HepG2 (cell line): ENCODE measurements around the gene COPE. TPM values are rescaled to one million over a fixed set of nuclear protein-coding genes. Genes with fewer than 3 reads are reported as not detected.

Experiments
- ARNTL ChIP-seq: sonication (generic); formaldehyde crosslinking; IDR thresholded peaks from 2 replicates; pipeline ENCODE4 v1.4.0; 2020; ENCODE audit warnings: mild to moderate bottlenecking, missing genetic modification reagents
- CENPT ChIP-seq: sonication (generic); formaldehyde crosslinking; IDR thresholded peaks from 2 replicates; pipeline ENCODE4 v1.8.0; 2022; ENCODE audit warnings: low read depth, mild to moderate bottlenecking, moderate library complexity, missing genetic modification reagents
- DRAP1 ChIP-seq: IDR thresholded peaks from 2 replicates; pipeline ENCODE4 v1.6.1; 2016; ENCODE audit warnings: missing genetic modification reagents, missing compliant biosample characterization
- FOXC1 ChIP-seq: sonication (generic); formaldehyde crosslinking; IDR thresholded peaks from 2 replicates; pipeline ENCODE4 v1.8.0; 2022; ENCODE audit warnings: mild to moderate bottlenecking, missing genetic modification reagents, borderline replicate concordance
- GLI4 ChIP-seq: sonication (generic); formaldehyde crosslinking; IDR thresholded peaks from 2 replicates; pipeline ENCODE4 v1.5.1; 2020; ENCODE audit warnings: missing genetic modification reagents, mild to moderate bottlenecking, moderate library complexity, borderline replicate concordance
- GTF2F1 ChIP-seq: fragments of 150-350 bp; IDR thresholded peaks from 2 replicates; pipeline ENCODE4 v1.6.1; 2014; ENCODE audit warnings: low read length
- HNRNPLL ChIP-seq: fragments of 200-400 bp; formaldehyde crosslinking; IDR thresholded peaks from 2 replicates; pipeline ENCODE4 v1.6.1; 2017; ENCODE audit warnings: mild to moderate bottlenecking, low read depth, low read length; ENCODE audit not compliant: poor library complexity, severe bottlenecking
- KDM2A ChIP-seq: sonication (generic); formaldehyde crosslinking; IDR thresholded peaks from 2 replicates; pipeline ENCODE4 v1.4.0; 2020; ENCODE audit warnings: low read depth, missing genetic modification reagents, borderline replicate concordance
- MAFK ChIP-seq, 2 experiments: IDR thresholded peaks in 1 of 2; conservative IDR thresholded peaks in 1 of 2; 2 replicates each; pipeline ENCODE4 v1.6.1; 2011; ENCODE audit warnings: improper control_type of control experiment in 2 of 2, low read length in 2 of 2
- MBNL3 ChIP-seq: fragments of 250-450 bp; sonication (Bioruptor Pico); conservative IDR thresholded peaks from 2 replicates; pipeline ENCODE4 v1.8.0; 2022; ENCODE audit warnings: mild to moderate bottlenecking, inconsistent platforms
- MTF2 ChIP-seq: sonication (generic); formaldehyde crosslinking; IDR thresholded peaks from 2 replicates; pipeline ENCODE4 v1.5.0; 2020; ENCODE audit warnings: missing genetic modification reagents, borderline replicate concordance
- NR2F6 ChIP-seq, 2 experiments: IDR thresholded peaks; 2 replicates each; pipeline ENCODE4 v1.6.1; 2016; ENCODE audit warnings: antibody characterized with exemption in 1 of 2, mild to moderate bottlenecking in 1 of 2
- POLR2A ChIP-seq, 2 experiments: IDR thresholded peaks; 2 replicates each; pipeline ENCODE4 v1.6.1; 2011; ENCODE audit warnings: low read depth in 2 of 2, low read length in 2 of 2, mild to moderate bottlenecking in 1 of 2, moderate library complexity in 1 of 2; ENCODE audit not compliant: insufficient read depth in 1 of 2
- SMAD1 ChIP-seq: sonication (generic); formaldehyde crosslinking; IDR thresholded peaks from 2 replicates; pipeline ENCODE4 v1.4.0; 2020; ENCODE audit warnings: missing genetic modification reagents, low read depth, mild to moderate bottlenecking, borderline replicate concordance
- ZBTB20 ChIP-seq: sonication (generic); formaldehyde crosslinking; IDR thresholded peaks from 2 replicates; pipeline ENCODE4 v1.8.1; 2023; ENCODE audit warnings: missing genetic modification reagents, low read depth, mild to moderate bottlenecking, borderline replicate concordance
- ZMYM2 ChIP-seq: sonication (generic); formaldehyde crosslinking; IDR thresholded peaks from 2 replicates; pipeline ENCODE4 v1.8.0; 2022; ENCODE audit warnings: mild to moderate bottlenecking, missing genetic modification reagents
- ZNF17 ChIP-seq: sonication (generic); formaldehyde crosslinking; IDR thresholded peaks from 2 replicates; pipeline ENCODE4 v1.5.0; 2020; ENCODE audit warnings: mild to moderate bottlenecking, missing genetic modification reagents
- ZNF280B ChIP-seq: sonication (generic); formaldehyde crosslinking; IDR thresholded peaks from 2 replicates; pipeline ENCODE4 v1.5.0; 2020; ENCODE audit warnings: missing genetic modification reagents, mild to moderate bottlenecking, borderline replicate concordance
- ZNF430 ChIP-seq: sonication (generic); formaldehyde crosslinking; IDR thresholded peaks from 2 replicates; pipeline ENCODE4 v1.9.0; 2021; ENCODE audit warnings: mild to moderate bottlenecking, missing genetic modification reagents
- ZNF629 ChIP-seq: sonication (generic); formaldehyde crosslinking; conservative IDR thresholded peaks from 2 replicates; pipeline ENCODE4 v1.5.0; 2020; ENCODE audit warnings: missing genetic modification reagents
- ZNF749 ChIP-seq: sonication (generic); formaldehyde crosslinking; IDR thresholded peaks from 2 replicates; pipeline ENCODE4 v1.8.0; 2022; ENCODE audit warnings: mild to moderate bottlenecking, missing genetic modification reagents, moderate library complexity, borderline replicate concordance
- polyA plus RNA-seq, 8 experiments: library from polyadenylated mRNA; depleted of rRNA in 3 of 8; stranded (reverse) in 7 of 8; unstranded in 1 of 8; fragments of >200 nt; fragmentation: Illumina TruSeq in 4 of 8; extraction: Trizol in 4 of 8; gene quantifications; 2 replicates each; pipeline versions ENCODE4 v1.2.1 to v1.2.3, GENCODE V29; 2011 to 2016; ENCODE audit warnings: low read depth in 4 of 8, missing spikeins in 1 of 8, mixed read lengths in 1 of 8; ENCODE audit not compliant: insufficient read depth in 1 of 8
- total RNA-seq, 5 experiments: library from RNA; depleted of rRNA; stranded (reverse); fragments of >200 nt; fragmentation: Illumina TruSeq; extraction: Trizol; gene quantifications; 2 replicates each; pipeline ENCODE4 v1.2.3, GENCODE V29; 2016; ENCODE audit warnings: low read depth in 1 of 5
- TF ChIP-seq, protein P1 (sequence below): sonication (generic); formaldehyde crosslinking; IDR thresholded peaks from 2 replicates; pipeline ENCODE4 v1.4.0; 2020; ENCODE audit warnings: missing genetic modification reagents
- TF ChIP-seq, protein P2 (sequence below): sonication (generic); formaldehyde crosslinking; IDR thresholded peaks from 2 replicates; pipeline ENCODE4 v1.5.1; 2020; ENCODE audit warnings: mild to moderate bottlenecking, moderate library complexity, missing genetic modification reagents
- TF ChIP-seq, protein P3 (sequence below): sonication (generic); formaldehyde crosslinking; IDR thresholded peaks from 2 replicates; pipeline ENCODE4 v1.4.0; 2020; ENCODE audit warnings: missing genetic modification reagents

The COPE gene
- total and polyA plus RNA-seq, 2 of the 13 experiments (the other 11 are each of a cell fraction or from before 2014, with no cell fraction given): 189 to 205 TPM

DNA sequence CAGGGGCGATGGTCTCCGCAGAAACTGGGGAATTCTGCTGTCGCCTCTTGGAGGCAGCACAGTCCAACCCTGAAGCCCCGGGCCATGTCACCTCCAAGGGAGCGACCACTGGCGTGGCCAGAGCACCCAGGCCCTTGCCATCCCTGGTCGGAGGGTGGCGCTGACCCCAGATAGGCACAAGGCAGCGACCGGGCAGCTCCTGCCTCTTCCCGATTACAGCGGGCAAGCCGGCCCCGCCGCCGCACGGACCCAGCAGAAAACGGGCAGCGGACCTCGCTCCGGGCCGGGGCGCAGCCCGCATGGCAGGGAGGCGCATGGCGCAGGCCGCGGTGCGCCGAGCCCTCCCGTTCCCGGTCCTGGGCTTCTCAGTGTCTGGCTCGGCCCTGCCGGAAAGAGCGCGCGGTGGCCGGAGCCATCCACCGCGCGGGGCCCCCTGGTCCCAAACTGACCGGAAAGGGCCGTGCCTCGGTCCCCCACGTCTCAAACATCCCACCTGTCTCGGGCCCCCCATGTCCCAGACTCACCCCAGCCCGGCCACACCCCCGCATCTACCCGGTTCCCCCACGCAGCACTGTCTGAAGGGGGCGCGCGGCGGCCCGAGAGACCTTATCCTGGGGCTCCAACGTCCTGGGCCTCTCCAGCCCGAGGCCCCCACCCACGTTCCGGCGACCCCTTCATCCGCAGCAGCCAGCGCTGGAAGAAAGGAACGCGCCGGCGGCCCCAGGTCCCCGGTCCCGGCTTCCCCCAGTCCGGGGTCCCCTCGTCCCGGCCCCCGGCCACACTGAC, 24.0 kb downstream of the COPE start (continued):
- TF ChIP-seq ZNF280B (CRISPR knock-in tag): 0 out of 2 replicates have a peak, but pooled peaks have one; percentile 0
- TF ChIP-seq NR2F6 (IDR thresholded peaks at IDR 0.05): no peak
- TF ChIP-seq NR2F6 (CRISPR knock-in tag; IDR thresholded peaks at IDR 0.05): no peak
- peak; percentile 26; the same call in 1 of the 2 replicates for TF ChIP-seq GLI4 (CRISPR knock-in tag)
- no peak for TF ChIP-seq FOXC1 (CRISPR knock-in tag)
- TF ChIP-seq ZNF430 (CRISPR knock-in tag): 0 out of 2 replicates have a peak, but pooled peaks have one; percentile 58
- no peak for TF ChIP-seq MBNL3
- no peak for TF ChIP-seq ZMYM2 (CRISPR knock-in tag)
- no peak; the same call in 1 of the 2 replicates for TF ChIP-seq KDM2A (CRISPR knock-in tag)
- no peak for TF ChIP-seq ZNF17
- no peak for TF ChIP-seq ZBTB20
- TF ChIP-seq, protein P1, sequence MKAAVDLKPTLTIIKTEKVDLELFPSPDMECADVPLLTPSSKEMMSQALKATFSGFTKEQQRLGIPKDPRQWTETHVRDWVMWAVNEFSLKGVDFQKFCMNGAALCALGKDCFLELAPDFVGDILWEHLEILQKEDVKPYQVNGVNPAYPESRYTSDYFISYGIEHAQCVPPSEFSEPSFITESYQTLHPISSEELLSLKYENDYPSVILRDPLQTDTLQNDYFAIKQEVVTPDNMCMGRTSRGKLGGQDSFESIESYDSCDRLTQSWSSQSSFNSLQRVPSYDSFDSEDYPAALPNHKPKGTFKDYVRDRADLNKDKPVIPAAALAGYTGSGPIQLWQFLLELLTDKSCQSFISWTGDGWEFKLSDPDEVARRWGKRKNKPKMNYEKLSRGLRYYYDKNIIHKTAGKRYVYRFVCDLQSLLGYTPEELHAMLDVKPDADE (CRISPR knock-in tag): no peak
- 0 out of 2 replicates have a peak, but pooled peaks have one; percentile 12 for TF ChIP-seq DRAP1 (CRISPR knock-in tag)
- TF ChIP-seq ARNTL (CRISPR knock-in tag): 0 out of 2 replicates have a peak, but pooled peaks have one; percentile 35
- TF ChIP-seq SMAD1 (CRISPR knock-in tag): peak; percentile 57; the same call in 1 of the 2 replicates
- no peak; the same call in 1 of the 2 replicates for TF ChIP-seq MTF2 (CRISPR knock-in tag)
- peak; percentile 31 to 34; a peak in 2 of 4 replicates for TF ChIP-seq POLR2A (IDR thresholded peaks at IDR 0.05; ENCODE audit: insufficient read depth in 1 of 2, low read depth in 2 of 2, low read length in 2 of 2)
- no peak for TF ChIP-seq MAFK (conservative IDR thresholded peaks at IDR 0.05 in 1 of 2, IDR thresholded peaks at IDR 0.05 in 1 of 2; ENCODE audit: low read length in 2 of 2)
- no peak for TF ChIP-seq ZNF749 (CRISPR knock-in tag)
- TF ChIP-seq GTF2F1: no peak
- peak; percentile 38 for TF ChIP-seq HNRNPLL
- TF ChIP-seq, protein P2, sequence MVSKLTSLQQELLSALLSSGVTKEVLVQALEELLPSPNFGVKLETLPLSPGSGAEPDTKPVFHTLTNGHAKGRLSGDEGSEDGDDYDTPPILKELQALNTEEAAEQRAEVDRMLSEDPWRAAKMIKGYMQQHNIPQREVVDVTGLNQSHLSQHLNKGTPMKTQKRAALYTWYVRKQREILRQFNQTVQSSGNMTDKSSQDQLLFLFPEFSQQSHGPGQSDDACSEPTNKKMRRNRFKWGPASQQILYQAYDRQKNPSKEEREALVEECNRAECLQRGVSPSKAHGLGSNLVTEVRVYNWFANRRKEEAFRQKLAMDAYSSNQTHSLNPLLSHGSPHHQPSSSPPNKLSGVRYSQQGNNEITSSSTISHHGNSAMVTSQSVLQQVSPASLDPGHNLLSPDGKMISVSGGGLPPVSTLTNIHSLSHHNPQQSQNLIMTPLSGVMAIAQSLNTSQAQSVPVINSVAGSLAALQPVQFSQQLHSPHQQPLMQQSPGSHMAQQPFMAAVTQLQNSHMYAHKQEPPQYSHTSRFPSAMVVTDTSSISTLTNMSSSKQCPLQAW (CRISPR knock-in tag): 0 out of 2 replicates have a peak, but pooled peaks have one; percentile 54
- no peak for TF ChIP-seq ZNF629 (CRISPR knock-in tag)
- TF ChIP-seq CENPT: no peak
- TF ChIP-seq, protein P3, sequence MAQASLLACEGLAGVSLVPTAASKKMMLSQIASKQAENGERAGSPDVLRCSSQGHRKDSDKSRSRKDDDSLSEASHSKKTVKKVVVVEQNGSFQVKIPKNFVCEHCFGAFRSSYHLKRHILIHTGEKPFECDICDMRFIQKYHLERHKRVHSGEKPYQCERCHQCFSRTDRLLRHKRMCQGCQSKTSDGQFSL (CRISPR knock-in tag): no peak
